Panc1 (cell line): Measurements from ENCODE around the gene SMAD3. TPM values are rescaled to one million over a fixed set of nuclear protein-coding genes. Genes with fewer than 3 reads are reported as not detected.

Experiments
- ATAC-seq: fragments of 200-7000 bp; cut with Tn5 transposase; 2 replicates; pipeline ENCODE4 v1.9.1; 2020; ENCODE audit warnings: mild to moderate bottlenecking, moderate library complexity
- BruUV-seq: library from RNA; stranded (reverse); fragments of 400-500 nt; replicated peaks from 2 replicates; lab custom pipeline; 2021; lab: Mats Ljungman, UMichigan
- CTCF ChIA-PET: fragments of 300-600 bp; sonication (Branson Sonifier 250); formaldehyde crosslinking; loops from one replicate; lab custom pipeline; 2022; ENCODE audit warnings: antibody characterized with exemption; lab: Charles Lee
- POLR2A ChIA-PET: fragments of 300-600 bp; sonication (Branson Sonifier 250); formaldehyde crosslinking; loops from one replicate; lab custom pipeline; 2022; ENCODE audit warnings: antibody characterized with exemption; lab: Charles Lee
- DNase-seq: peaks from one replicate; pipeline ENCODE4 v3.0.0-alpha.2; 2010; ENCODE audit warnings: low read depth, low spot score
- H3K27ac ChIP-seq: 2 replicates; pipeline ENCODE4 v1.5.1; 2011; ENCODE audit warnings: mild to moderate bottlenecking, low read length, inconsistent platforms
- H3K27me3 ChIP-seq: fragments of 200-500 bp; sonication (Bioruptor generic); 2 replicates; pipeline ENCODE4 v1.6.0; 2014; ENCODE audit warnings: low read length, inconsistent platforms; ENCODE audit not compliant: control insufficient read depth, insufficient read depth
- H3K36me3 ChIP-seq: fragments of 200-500 bp; sonication (Bioruptor generic); 2 replicates; pipeline ENCODE4 v1.5.1; 2014; ENCODE audit warnings: inconsistent platforms, mild to moderate bottlenecking, low read length, moderate library complexity; ENCODE audit not compliant: control insufficient read depth, insufficient read depth
- H3K4me1 ChIP-seq: 2 replicates; pipeline ENCODE4 v1.5.1; 2011; ENCODE audit warnings: inconsistent platforms, mild to moderate bottlenecking, low read length, moderate library complexity; ENCODE audit not compliant: control insufficient read depth, insufficient read depth
- H3K4me3 ChIP-seq, 2 experiments: 2 replicates each; pipeline ENCODE4 v1.5.1; 2011 to 2012; ENCODE audit warnings: low read depth in 2 of 2, low read length in 2 of 2, mild to moderate bottlenecking in 2 of 2, inconsistent platforms in 1 of 2, moderate library complexity in 1 of 2
- H3K9me3 ChIP-seq: fragments of 200-500 bp; sonication (Bioruptor generic); 2 replicates; pipeline ENCODE4 v1.5.1; 2014; ENCODE audit warnings: low read depth, mild to moderate bottlenecking, inconsistent platforms, low read length, moderate library complexity; ENCODE audit not compliant: control insufficient read depth, insufficient read depth
- POLR2AphosphoS5 ChIP-seq: IDR thresholded peaks from 2 replicates; pipeline ENCODE4 v1.6.1; 2012; ENCODE audit warnings: mild to moderate bottlenecking, low read depth, low read length, moderate library complexity
- SIN3A ChIP-seq: IDR thresholded peaks from 2 replicates; pipeline ENCODE4 v1.6.1; 2012; ENCODE audit warnings: low read depth, mild to moderate bottlenecking, low read length, moderate library complexity, borderline replicate concordance; ENCODE audit not compliant: insufficient read depth
- TCF7L2 ChIP-seq: IDR thresholded peaks from 2 replicates; pipeline ENCODE4 v1.6.1; 2011; ENCODE audit warnings: mild to moderate bottlenecking, low read depth, low read length, inconsistent platforms
- in situ Hi-C: cut with HindIII; loops from 2 replicates; pipeline ENCODE4 v1.10.0; 2016; ENCODE audit warnings: low sequenced_read_pairs, low pct_unique_long_range_greater_than_20kb
- intact Hi-C: fragments of 100-400 bp; cut with micrococcal nuclease; formaldehyde crosslinking; loops from one replicate; pipeline ENCODE4 v1.10.0; 2022; ENCODE audit not compliant: unreplicated experiment
- total RNA-seq: library from RNA; stranded (reverse); gene quantifications from one replicate; pipeline ENCODE4 v1.2.1, GENCODE V29; 2021; ENCODE audit not compliant: unreplicated experiment
- TF ChIP-seq, protein P1 (sequence below), 2 experiments: IDR thresholded peaks; 2 replicates each; pipeline ENCODE4 v1.6.1; 2011 to 2012; ENCODE audit warnings: low read depth in 2 of 2, control low read depth in 1 of 2, low read length in 1 of 2, mild to moderate bottlenecking in 1 of 2, moderate library complexity in 1 of 2; ENCODE audit not compliant: insufficient read depth in 1 of 2
- TF ChIP-seq, protein P2 (sequence below): fragments of 450-650 bp; IDR thresholded peaks from 2 replicates; pipeline ENCODE4 v1.5.1; 2017; ENCODE audit warnings: mild to moderate bottlenecking

The SMAD3 gene
- total RNA-seq, 1 experiment from 2014 or later: 394 TPM

DNA sequence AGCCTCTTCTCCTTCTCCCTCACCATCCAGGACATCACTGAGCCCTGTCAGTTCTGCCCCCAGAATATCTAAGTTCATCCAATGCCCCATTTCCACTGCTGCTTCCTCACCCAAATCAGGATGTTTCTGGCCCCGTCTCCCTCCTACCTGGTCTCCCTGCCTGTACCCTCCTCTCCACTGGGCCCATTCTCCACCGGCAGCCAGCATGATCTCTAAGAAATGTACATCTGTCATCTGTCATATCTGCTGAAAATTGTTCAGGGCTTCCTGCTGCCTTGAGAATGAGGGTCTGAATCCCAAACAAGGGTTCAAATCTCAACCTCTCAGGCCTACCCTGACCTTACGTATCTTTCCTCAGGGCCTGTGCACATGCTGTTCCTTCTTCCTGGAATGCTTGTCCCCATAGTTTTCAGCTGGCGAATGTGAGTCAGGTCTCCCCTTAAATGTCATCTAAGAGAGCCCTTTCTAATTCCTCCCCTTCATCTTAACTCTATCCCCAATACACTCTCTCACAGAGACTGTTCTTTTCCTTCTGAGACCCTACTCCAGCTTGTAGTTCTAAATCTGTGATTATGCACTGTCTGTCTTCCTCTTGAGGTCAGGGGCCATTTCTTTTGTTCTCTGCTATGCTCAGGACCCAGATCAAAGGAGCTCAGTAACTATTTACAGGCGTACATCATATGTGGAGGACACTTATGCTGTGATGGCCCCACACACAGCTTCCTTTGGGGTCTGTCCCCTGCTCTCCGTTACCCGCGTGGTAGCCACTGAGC is 40.8 kb downstream of the SMAD3 start:
- intact Hi-C loops: loop anchor here (5.0 kb wide), 1 partner anchor 41 kb away; no protein-coding TSS in a partner anchor
- H3K9me3 ChIP-seq: peaks cover 7% of the 10 kb centered on the region; the same call in 1 of the 2 replicates
- DNase-seq (no peak), ATAC-seq (peak; percentile 6; the same call in 1 of the 2 replicates)
- CTCF ChIA-PET: interaction anchor here (1.0 kb wide), 1 partner anchor 59 kb away, joined by 3 read pairs; no protein-coding TSS in a partner anchor
- in situ Hi-C loops: no loop called here
- H3K27ac ChIP-seq: peak overlapping the region; percentile 100
- H3K27me3 ChIP-seq: no peaks in the 10 kb centered on the region
- no peak overlapping the region for H3K4me3 ChIP-seq
- no peaks in the 10 kb centered on the region; the same call in 1 of the 2 replicates for H3K36me3 ChIP-seq
- BruUV-seq: TSS peak; percentile 93
- POLR2A ChIA-PET: interaction anchor here (0.6 to 1.1 kb wide), 4 partner anchors 8 to 35 kb away, joined by 3 to 6 read pairs (median 4); no protein-coding TSS in a partner anchor
- H3K4me1 ChIP-seq: peaks cover 100% of the 10 kb centered on the region
- TF ChIP-seq SIN3A (no peak), TCF7L2 (peak; percentile 83)

DNA sequence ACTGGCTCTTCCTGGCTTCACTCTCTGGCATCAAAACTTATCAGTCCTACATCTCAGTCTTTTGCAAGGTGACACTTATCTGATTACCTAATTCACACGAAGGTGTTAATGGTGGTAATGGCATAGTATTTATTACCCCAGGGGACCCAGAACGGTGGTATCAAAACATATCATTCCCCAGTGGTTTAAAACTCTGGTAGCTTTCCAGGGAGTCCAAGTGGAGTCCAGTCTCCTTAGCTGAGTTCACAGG is 41.3 kb downstream of the SMAD3 start:
- CTCF ChIA-PET: interaction anchor here (1.0 kb wide), 1 partner anchor 58 kb away, joined by 3 read pairs; no protein-coding TSS in a partner anchor
- in situ Hi-C loops (no loop called here), intact Hi-C loops (loop anchor here (5.0 kb wide), 1 partner anchor 41 kb away; no protein-coding TSS in a partner anchor)
- no peak overlapping the region for H3K4me3 ChIP-seq
- peaks cover 11% of the 10 kb centered on the region; the same call in 1 of the 2 replicates for H3K9me3 ChIP-seq
- H3K4me1 ChIP-seq: peaks cover 95% of the 10 kb centered on the region
- no peaks in the 10 kb centered on the region; the same call in 1 of the 2 replicates for H3K36me3 ChIP-seq
- POLR2A ChIA-PET: interaction anchor here (0.6 to 1.1 kb wide), 5 partner anchors 8 to 162 kb away, joined by 3 to 12 read pairs (median 4); no protein-coding TSS in a partner anchor
- ATAC-seq (no peak; the same call in 1 of the 2 replicates), DNase-seq (no peak)
- H3K27me3 ChIP-seq: no peaks in the 10 kb centered on the region
- BruUV-seq: no TSS peak
- TF ChIP-seq POLR2AphosphoS5 (0 out of 2 replicates have a peak, but pooled peaks have one; percentile 2), SIN3A (no peak), TCF7L2 (peak; percentile 68)
- TF ChIP-seq, protein P1, sequence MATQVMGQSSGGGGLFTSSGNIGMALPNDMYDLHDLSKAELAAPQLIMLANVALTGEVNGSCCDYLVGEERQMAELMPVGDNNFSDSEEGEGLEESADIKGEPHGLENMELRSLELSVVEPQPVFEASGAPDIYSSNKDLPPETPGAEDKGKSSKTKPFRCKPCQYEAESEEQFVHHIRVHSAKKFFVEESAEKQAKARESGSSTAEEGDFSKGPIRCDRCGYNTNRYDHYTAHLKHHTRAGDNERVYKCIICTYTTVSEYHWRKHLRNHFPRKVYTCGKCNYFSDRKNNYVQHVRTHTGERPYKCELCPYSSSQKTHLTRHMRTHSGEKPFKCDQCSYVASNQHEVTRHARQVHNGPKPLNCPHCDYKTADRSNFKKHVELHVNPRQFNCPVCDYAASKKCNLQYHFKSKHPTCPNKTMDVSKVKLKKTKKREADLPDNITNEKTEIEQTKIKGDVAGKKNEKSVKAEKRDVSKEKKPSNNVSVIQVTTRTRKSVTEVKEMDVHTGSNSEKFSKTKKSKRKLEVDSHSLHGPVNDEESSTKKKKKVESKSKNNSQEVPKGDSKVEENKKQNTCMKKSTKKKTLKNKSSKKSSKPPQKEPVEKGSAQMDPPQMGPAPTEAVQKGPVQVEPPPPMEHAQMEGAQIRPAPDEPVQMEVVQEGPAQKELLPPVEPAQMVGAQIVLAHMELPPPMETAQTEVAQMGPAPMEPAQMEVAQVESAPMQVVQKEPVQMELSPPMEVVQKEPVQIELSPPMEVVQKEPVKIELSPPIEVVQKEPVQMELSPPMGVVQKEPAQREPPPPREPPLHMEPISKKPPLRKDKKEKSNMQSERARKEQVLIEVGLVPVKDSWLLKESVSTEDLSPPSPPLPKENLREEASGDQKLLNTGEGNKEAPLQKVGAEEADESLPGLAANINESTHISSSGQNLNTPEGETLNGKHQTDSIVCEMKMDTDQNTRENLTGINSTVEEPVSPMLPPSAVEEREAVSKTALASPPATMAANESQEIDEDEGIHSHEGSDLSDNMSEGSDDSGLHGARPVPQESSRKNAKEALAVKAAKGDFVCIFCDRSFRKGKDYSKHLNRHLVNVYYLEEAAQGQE (IDR thresholded peaks at IDR 0.05; ENCODE audit: insufficient read depth in 1 of 2, low read depth in 2 of 2, low read length in 1 of 2): no peak
- TF ChIP-seq, protein P2, sequence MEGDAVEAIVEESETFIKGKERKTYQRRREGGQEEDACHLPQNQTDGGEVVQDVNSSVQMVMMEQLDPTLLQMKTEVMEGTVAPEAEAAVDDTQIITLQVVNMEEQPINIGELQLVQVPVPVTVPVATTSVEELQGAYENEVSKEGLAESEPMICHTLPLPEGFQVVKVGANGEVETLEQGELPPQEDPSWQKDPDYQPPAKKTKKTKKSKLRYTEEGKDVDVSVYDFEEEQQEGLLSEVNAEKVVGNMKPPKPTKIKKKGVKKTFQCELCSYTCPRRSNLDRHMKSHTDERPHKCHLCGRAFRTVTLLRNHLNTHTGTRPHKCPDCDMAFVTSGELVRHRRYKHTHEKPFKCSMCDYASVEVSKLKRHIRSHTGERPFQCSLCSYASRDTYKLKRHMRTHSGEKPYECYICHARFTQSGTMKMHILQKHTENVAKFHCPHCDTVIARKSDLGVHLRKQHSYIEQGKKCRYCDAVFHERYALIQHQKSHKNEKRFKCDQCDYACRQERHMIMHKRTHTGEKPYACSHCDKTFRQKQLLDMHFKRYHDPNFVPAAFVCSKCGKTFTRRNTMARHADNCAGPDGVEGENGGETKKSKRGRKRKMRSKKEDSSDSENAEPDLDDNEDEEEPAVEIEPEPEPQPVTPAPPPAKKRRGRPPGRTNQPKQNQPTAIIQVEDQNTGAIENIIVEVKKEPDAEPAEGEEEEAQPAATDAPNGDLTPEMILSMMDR: no peak
- peak overlapping the region; percentile 100 for H3K27ac ChIP-seq
